Measurements from ENCODE around the gene NT5C1A.

DNA sequence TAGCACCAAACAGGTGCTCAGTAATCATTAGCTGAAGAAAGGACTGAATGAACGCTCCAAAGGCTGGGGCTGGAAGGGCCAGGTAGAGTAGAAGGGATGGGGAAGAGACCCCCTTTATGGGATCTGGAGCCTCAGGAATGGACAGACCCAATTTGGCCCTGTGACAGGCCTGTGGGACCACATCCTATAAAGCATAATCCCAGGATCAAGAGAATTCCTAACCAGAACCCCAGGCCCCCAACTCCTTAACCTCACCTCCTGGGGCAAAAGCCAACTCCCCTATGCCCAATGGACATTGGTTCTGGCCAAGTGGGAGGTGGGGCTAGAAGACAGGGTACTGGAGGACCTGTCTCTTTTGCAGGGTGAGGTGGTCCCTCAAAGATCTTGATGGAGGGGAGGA is 10.1 kb upstream of the NT5C1A start:
- TF ChIP-seq, protein P1, sequence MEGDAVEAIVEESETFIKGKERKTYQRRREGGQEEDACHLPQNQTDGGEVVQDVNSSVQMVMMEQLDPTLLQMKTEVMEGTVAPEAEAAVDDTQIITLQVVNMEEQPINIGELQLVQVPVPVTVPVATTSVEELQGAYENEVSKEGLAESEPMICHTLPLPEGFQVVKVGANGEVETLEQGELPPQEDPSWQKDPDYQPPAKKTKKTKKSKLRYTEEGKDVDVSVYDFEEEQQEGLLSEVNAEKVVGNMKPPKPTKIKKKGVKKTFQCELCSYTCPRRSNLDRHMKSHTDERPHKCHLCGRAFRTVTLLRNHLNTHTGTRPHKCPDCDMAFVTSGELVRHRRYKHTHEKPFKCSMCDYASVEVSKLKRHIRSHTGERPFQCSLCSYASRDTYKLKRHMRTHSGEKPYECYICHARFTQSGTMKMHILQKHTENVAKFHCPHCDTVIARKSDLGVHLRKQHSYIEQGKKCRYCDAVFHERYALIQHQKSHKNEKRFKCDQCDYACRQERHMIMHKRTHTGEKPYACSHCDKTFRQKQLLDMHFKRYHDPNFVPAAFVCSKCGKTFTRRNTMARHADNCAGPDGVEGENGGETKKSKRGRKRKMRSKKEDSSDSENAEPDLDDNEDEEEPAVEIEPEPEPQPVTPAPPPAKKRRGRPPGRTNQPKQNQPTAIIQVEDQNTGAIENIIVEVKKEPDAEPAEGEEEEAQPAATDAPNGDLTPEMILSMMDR (IDR thresholded peaks at IDR 0.05): no peak
- no peak for TF ChIP-seq POLR2AphosphoS5 (IDR thresholded peaks at IDR 0.05)
